Islet of Langerhans (tissue), 1 donor: ENCODE measurements around the gene FOXO1.

Experiments
- FAIRE-seq: peaks from one replicate; lab custom pipeline; 2011; peaks lifted over from hg19 to GRCh38; lab: Jason Lieb, UNC

The FOXO1 gene

GRCh38 chr13:40539576-40540327 is 126.7 kb downstream of the FOXO1 start:
- no peak for FAIRE-seq

- no peak for FAIRE-seq
Observed at GRCh38 chr13:40537146-40537895, 129.1 kb downstream of the FOXO1 start.

- no peak for FAIRE-seq
Observed at GRCh38 chr13:40536443-40537113, 129.9 kb downstream of the FOXO1 start.

- no peak for FAIRE-seq
Observed at GRCh38 chr13:40535345-40535836, 131.1 kb downstream of the FOXO1 start.

- FAIRE-seq = no peak
Observed at GRCh38 chr13:40534456-40534855, 132.0 kb downstream of the FOXO1 start.

GRCh38 chr13:40533072-40533471 is 133.4 kb downstream of the FOXO1 start:
- no peak for FAIRE-seq

- no peak for FAIRE-seq
Observed at GRCh38 chr13:40530961-40531360, 135.5 kb downstream of the FOXO1 start.

- no peak for FAIRE-seq
Observed at GRCh38 chr13:40528881-40529280, 137.6 kb downstream of the FOXO1 start.

GRCh38 chr13:40527914-40528313 is 138.5 kb downstream of the FOXO1 start:
- no peak for FAIRE-seq

GRCh38 chr13:40522282-40522681 is 144.2 kb downstream of the FOXO1 start:
- FAIRE-seq = no peak

- FAIRE-seq = no peak
Observed at GRCh38 chr13:40520916-40521315, 145.5 kb downstream of the FOXO1 start.

GRCh38 chr13:40519637-40520036 is 146.8 kb downstream of the FOXO1 start:
- no peak for FAIRE-seq

- no peak for FAIRE-seq
Observed at GRCh38 chr13:40518481-40518882, 148.0 kb downstream of the FOXO1 start.

- FAIRE-seq = no peak
Observed at GRCh38 chr13:40517486-40518480, 148.7 kb downstream of the FOXO1 start.

- FAIRE-seq = no peak
Observed at GRCh38 chr13:40515702-40516101, 150.7 kb downstream of the FOXO1 start.

GRCh38 chr13:40514802-40515201 is 151.6 kb downstream of the FOXO1 start:
- no peak for FAIRE-seq

- no peak for FAIRE-seq
Observed at GRCh38 chr13:40509876-40510275, 156.6 kb downstream of the FOXO1 start.

GRCh38 chr13:40508767-40509342 is 157.6 kb downstream of the FOXO1 start:
- FAIRE-seq = no peak

- FAIRE-seq = no peak
Observed at GRCh38 chr13:40508127-40508526, 158.3 kb downstream of the FOXO1 start.

- no peak for FAIRE-seq
Observed at GRCh38 chr13:40506592-40507446, 159.6 kb downstream of the FOXO1 start.
